Activated CD4-positive, alpha-beta T cell treated with anti-CD3 and anti-CD28 coated beads, Interleukin-2, amount 10 ng/mL, durations not matched to agents 7 days and 5 days (primary cell): ENCODE data around the gene TP53AIP1. TPM values are rescaled to one million over a fixed set of nuclear protein-coding genes. Genes with fewer than 3 reads are reported as not detected.

ENCODE experiments used
- CTCF ChIA-PET: fragments of 350-600 bp; sonication (Branson Sonifier 250); formaldehyde crosslinking; loops from one replicate; lab custom pipeline; 2021; ENCODE audit warnings: antibody characterized with exemption; lab: Charles Lee
- POLR2A ChIA-PET: fragments of 350-600 bp; sonication (Branson Sonifier 250); formaldehyde crosslinking; loops from one replicate; lab custom pipeline; 2021; ENCODE audit warnings: antibody characterized with exemption; lab: Charles Lee
- DNase-seq: peaks from one replicate; pipeline ENCODE4 v3.0.0-alpha.2; 2020
- H3K27ac Mint-ChIP-seq: one replicate; pipeline ENCODE4 v1.8.0; 2021; ENCODE audit warnings: mild to moderate bottlenecking, moderate library complexity, mixed read lengths
- H3K27me3 Mint-ChIP-seq: one replicate; pipeline ENCODE4 v1.8.0; 2021; ENCODE audit warnings: mixed read lengths
- H3K36me3 Mint-ChIP-seq: one replicate; pipeline ENCODE4 v1.8.0; 2021; ENCODE audit warnings: low read depth, mixed read lengths
- H3K4me1 Mint-ChIP-seq: one replicate; pipeline ENCODE4 v1.8.0; 2021; ENCODE audit warnings: mixed read lengths
- H3K4me3 Mint-ChIP-seq: one replicate; pipeline ENCODE4 v1.8.0; 2021; ENCODE audit warnings: mild to moderate bottlenecking, moderate library complexity, mixed read lengths
- H3K9me3 Mint-ChIP-seq: one replicate; pipeline ENCODE4 v1.8.0; 2021; ENCODE audit warnings: mixed read lengths
- total RNA-seq, 2 experiments: library from RNA; stranded (reverse); gene quantifications; one replicate each; pipeline ENCODE4 v1.2.3, GENCODE V29; 2021

The TP53AIP1 gene
- total RNA-seq, 2 experiments from 2014 or later = not detected

- DNase-seq = no peak
- CTCF ChIA-PET = no interaction called here
- peaks cover 6% of the 10 kb centered on the region for H3K4me1 Mint-ChIP-seq
- peaks cover 42% of the 10 kb centered on the region for H3K27me3 Mint-ChIP-seq
- no peak overlapping the region for H3K4me3 Mint-ChIP-seq
- H3K36me3 Mint-ChIP-seq = no peaks in the 10 kb centered on the region
- POLR2A ChIA-PET = no interaction called here
- no peaks in the 10 kb centered on the region for H3K9me3 Mint-ChIP-seq
- no peak overlapping the region for H3K27ac Mint-ChIP-seq
Measured at GRCh38 chr11:128898580-128899344, 43.9 kb downstream of the TP53AIP1 start.

GRCh38 chr11:128897826-128898225 lies 44.8 kb downstream of the TP53AIP1 start:
- Mint-ChIP-seq H3K4me3 (no peak overlapping the region), H3K36me3 (no peaks in the 10 kb centered on the region), H3K9me3 (no peaks in the 10 kb centered on the region), H3K27ac (no peak overlapping the region), H3K27me3 (peaks cover 36% of the 10 kb centered on the region), H3K4me1 (peaks cover 8% of the 10 kb centered on the region)
- ChIA-PET CTCF (no interaction called here), POLR2A (no interaction called here)
- DNase-seq = no peak

GRCh38 chr11:128896356-128896755 lies 46.3 kb downstream of the TP53AIP1 start:
- H3K27me3 Mint-ChIP-seq = peaks cover 43% of the 10 kb centered on the region
- ChIA-PET POLR2A (no interaction called here), CTCF (no interaction called here)
- H3K27ac Mint-ChIP-seq = peak overlapping the region; percentile 21
- H3K4me3 Mint-ChIP-seq = no peak overlapping the region
- H3K36me3 Mint-ChIP-seq = no peaks in the 10 kb centered on the region
- peaks cover 14% of the 10 kb centered on the region for H3K4me1 Mint-ChIP-seq
- DNase-seq = no peak
- no peaks in the 10 kb centered on the region for H3K9me3 Mint-ChIP-seq

GRCh38 chr11:128895526-128895925 lies 47.1 kb downstream of the TP53AIP1 start:
- CTCF ChIA-PET = interaction anchor here (0.9 kb wide), 1 partner anchor 61 kb away, joined by 3 read pairs; no protein-coding TSS in a partner anchor
- Mint-ChIP-seq H3K9me3 (no peaks in the 10 kb centered on the region), H3K36me3 (no peaks in the 10 kb centered on the region), H3K27me3 (peaks cover 49% of the 10 kb centered on the region), H3K4me1 (peaks cover 16% of the 10 kb centered on the region), H3K27ac (no peak overlapping the region), H3K4me3 (no peak overlapping the region)
- POLR2A ChIA-PET = no interaction called here
- no peak for DNase-seq

- Mint-ChIP-seq H3K9me3 (no peaks in the 10 kb centered on the region), H3K27me3 (peaks cover 57% of the 10 kb centered on the region), H3K36me3 (no peaks in the 10 kb centered on the region), H3K4me3 (no peak overlapping the region), H3K4me1 (peaks cover 16% of the 10 kb centered on the region), H3K27ac (no peak overlapping the region)
- no peak for DNase-seq
- CTCF ChIA-PET = interaction anchor here (1.1 kb wide), 1 partner anchor 14 kb away, joined by 3 read pairs; no protein-coding TSS in a partner anchor
- POLR2A ChIA-PET = no interaction called here
Measured at GRCh38 chr11:128894685-128895084, 48.0 kb downstream of the TP53AIP1 start.

GRCh38 chr11:128894286-128894681 lies 48.4 kb downstream of the TP53AIP1 start:
- no peak for DNase-seq
- Mint-ChIP-seq H3K27ac (no peak overlapping the region), H3K27me3 (peaks cover 59% of the 10 kb centered on the region), H3K9me3 (no peaks in the 10 kb centered on the region), H3K4me1 (peaks cover 16% of the 10 kb centered on the region), H3K36me3 (no peaks in the 10 kb centered on the region), H3K4me3 (no peak overlapping the region)
- ChIA-PET POLR2A (no interaction called here), CTCF (interaction anchor here (1.1 kb wide), 1 partner anchor 14 kb away, joined by 3 read pairs; no protein-coding TSS in a partner anchor)

GRCh38 chr11:128893578-128894285 lies 48.9 kb downstream of the TP53AIP1 start:
- CTCF ChIA-PET = interaction anchor here (2.1 kb wide), 1 partner anchor 13 kb away, joined by 4 read pairs; no protein-coding TSS in a partner anchor
- no peak overlapping the region for H3K4me3 Mint-ChIP-seq
- H3K27ac Mint-ChIP-seq = no peak overlapping the region
- peaks cover 60% of the 10 kb centered on the region for H3K27me3 Mint-ChIP-seq
- H3K4me1 Mint-ChIP-seq = peaks cover 16% of the 10 kb centered on the region
- no peak for DNase-seq
- POLR2A ChIA-PET = interaction anchor here (0.7 kb wide), 1 partner anchor 18 kb away, joined by 3 read pairs; no protein-coding TSS in a partner anchor
- no peaks in the 10 kb centered on the region for H3K36me3 Mint-ChIP-seq
- H3K9me3 Mint-ChIP-seq = no peaks in the 10 kb centered on the region

- POLR2A ChIA-PET = interaction anchor here (0.7 kb wide), 1 partner anchor 18 kb away, joined by 3 read pairs; no protein-coding TSS in a partner anchor
- Mint-ChIP-seq H3K36me3 (no peaks in the 10 kb centered on the region), H3K27me3 (peaks cover 63% of the 10 kb centered on the region), H3K4me3 (no peak overlapping the region), H3K9me3 (no peaks in the 10 kb centered on the region), H3K4me1 (peaks cover 16% of the 10 kb centered on the region), H3K27ac (no peak overlapping the region)
- DNase-seq = no peak
- CTCF ChIA-PET = interaction anchor here (2.1 kb wide), 1 partner anchor 12 kb away, joined by 4 read pairs; no protein-coding TSS in a partner anchor
Measured at GRCh38 chr11:128892866-128893565, 49.7 kb downstream of the TP53AIP1 start.

- H3K27ac Mint-ChIP-seq = no peak overlapping the region
- POLR2A ChIA-PET = no interaction called here
- H3K4me1 Mint-ChIP-seq = peaks cover 18% of the 10 kb centered on the region
- no peak overlapping the region for H3K4me3 Mint-ChIP-seq
- H3K27me3 Mint-ChIP-seq = peaks cover 64% of the 10 kb centered on the region
- CTCF ChIA-PET = interaction anchor here (1.0 to 2.1 kb wide), 2 partner anchors 11 to 16 kb away, joined by 4 read pairs; no protein-coding TSS in a partner anchor
- no peaks in the 10 kb centered on the region for H3K36me3 Mint-ChIP-seq
- no peaks in the 10 kb centered on the region for H3K9me3 Mint-ChIP-seq
- no peak for DNase-seq
Measured at GRCh38 chr11:128891913-128892398, 50.7 kb downstream of the TP53AIP1 start.

GRCh38 chr11:128890543-128891368 lies 51.9 kb downstream of the TP53AIP1 start, which contains the start of gene KCNJ5:
Gene KCNJ5 (plus strand): TSS chr11:128891356. CDS start chr11:128911274, 19,918 bp downstream.
- peaks cover 69% of the 10 kb centered on the region for H3K27me3 Mint-ChIP-seq
- CTCF ChIA-PET = interaction anchor here (0.5 to 1.7 kb wide), 3 partner anchors 9 to 1971 kb away, joined by 3 to 4 read pairs (median 3); no protein-coding TSS in a partner anchor

GRCh38 chr11:128890216-128890542 lies 52.5 kb downstream of the TP53AIP1 start:
- ChIA-PET POLR2A (no interaction called here), CTCF (interaction anchor here (0.5 to 1.7 kb wide), 3 partner anchors 9 to 1972 kb away, joined by 3 to 4 read pairs (median 3); no protein-coding TSS in a partner anchor)
- Mint-ChIP-seq H3K27me3 (peaks cover 72% of the 10 kb centered on the region), H3K27ac (no peak overlapping the region), H3K36me3 (no peaks in the 10 kb centered on the region), H3K9me3 (no peaks in the 10 kb centered on the region), H3K4me1 (peaks cover 30% of the 10 kb centered on the region), H3K4me3 (no peak overlapping the region)
- DNase-seq = no peak

More at GRCh38 chr11:128890543-128891368, 51.9 kb downstream of the TP53AIP1 start, which contains the start of gene KCNJ5:
- no peak for DNase-seq
- H3K27ac Mint-ChIP-seq = no peak within 1 kb of the TSS
- peak within 1 kb of the TSS; percentile 63 for H3K4me3 Mint-ChIP-seq
- no peaks in the 10 kb centered on the region for H3K36me3 Mint-ChIP-seq
- POLR2A ChIA-PET = no interaction called here
- H3K9me3 Mint-ChIP-seq = no peaks in the 10 kb centered on the region
- peaks cover 30% of the 10 kb centered on the region for H3K4me1 Mint-ChIP-seq
